ENCODE data around the gene CCL20. TPM values are rescaled to one million over a fixed set of nuclear protein-coding genes. Genes with fewer than 3 reads are reported as not detected.

CCL20 gene
- total and polyA plus RNA-seq, 2 of the 13 experiments (the other 11 are each of a cell fraction or from before 2014, with no cell fraction given) = 223 to 903 TPM

- intact Hi-C loops (cut with micrococcal nuclease; ENCODE audit: unreplicated experiment) = no loop called here
- CTCF ChIA-PET (ENCODE audit: low intra/inter-chr PET ratio, low total read pairs) = no interaction called here
- ATAC-seq = no peak
Measured at GRCh38 chr2:227805578-227805977, 8.1 kb upstream of the CCL20 start.

More at GRCh38 chr2:227805578-227805977, 8.1 kb upstream of the CCL20 start:
- POLR2A ChIA-PET = interaction anchor here (0.6 to 2.8 kb wide), 3 partner anchors 8 to 13 kb away, joined by 3 to 21 read pairs (median 5); partner anchors contain the start of gene CCL20
- Histone ChIP-seq H3K36me3 (replicated peaks in 1 of 2; ENCODE audit: control insufficient read depth in 1 of 2, insufficient read depth in 2 of 2, low read length in 2 of 2) (no peaks in the 10 kb centered on the region), H3K9ac (ENCODE audit: insufficient read depth, low read depth, low read length) (no peak overlapping the region), H3K9me3 (ENCODE audit: low read length) (no peaks in the 10 kb centered on the region), H3K27ac (ENCODE audit: extremely low read length, insufficient read depth, low read length) (no peak overlapping the region), H3K27me3 (ENCODE audit: control insufficient read depth in 1 of 2, insufficient read depth in 2 of 2, low read length in 2 of 2) (no peaks in the 10 kb centered on the region), H3K79me2 (ENCODE audit: insufficient read depth, low read length) (no peaks in the 10 kb centered on the region), H3K4me1 (ENCODE audit: insufficient read depth, low read length) (peaks cover 7% of the 10 kb centered on the region; the same call in 1 of the 2 replicates), H3K4me2 (ENCODE audit: low read depth, low read length) (no peak overlapping the region), H3K4me3 (replicated peaks in 1 of 3; ENCODE audit: insufficient read depth in 1 of 3, low read depth in 2 of 3, low read length in 3 of 3) (no peak overlapping the region), H2AFZ (ENCODE audit: low read length) (no peak overlapping the region), H4K20me1 (ENCODE audit: insufficient read depth, low read length) (no peaks in the 10 kb centered on the region)
- no TSS peak for BruUV-seq (replicated peaks)
- no peak for FAIRE-seq
- TF ChIP-seq PATZ1 (CRISPR knock-in tag; IDR thresholded peaks at IDR 0.05) = no peak
- TF ChIP-seq, protein P1, sequence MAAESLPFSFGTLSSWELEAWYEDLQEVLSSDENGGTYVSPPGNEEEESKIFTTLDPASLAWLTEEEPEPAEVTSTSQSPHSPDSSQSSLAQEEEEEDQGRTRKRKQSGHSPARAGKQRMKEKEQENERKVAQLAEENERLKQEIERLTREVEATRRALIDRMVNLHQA (CRISPR knock-in tag; IDR thresholded peaks at IDR 0.05) = no peak
- TF ChIP-seq, protein P2, sequence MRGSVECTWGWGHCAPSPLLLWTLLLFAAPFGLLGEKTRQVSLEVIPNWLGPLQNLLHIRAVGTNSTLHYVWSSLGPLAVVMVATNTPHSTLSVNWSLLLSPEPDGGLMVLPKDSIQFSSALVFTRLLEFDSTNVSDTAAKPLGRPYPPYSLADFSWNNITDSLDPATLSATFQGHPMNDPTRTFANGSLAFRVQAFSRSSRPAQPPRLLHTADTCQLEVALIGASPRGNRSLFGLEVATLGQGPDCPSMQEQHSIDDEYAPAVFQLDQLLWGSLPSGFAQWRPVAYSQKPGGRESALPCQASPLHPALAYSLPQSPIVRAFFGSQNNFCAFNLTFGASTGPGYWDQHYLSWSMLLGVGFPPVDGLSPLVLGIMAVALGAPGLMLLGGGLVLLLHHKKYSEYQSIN (CRISPR knock-in tag; IDR thresholded peaks at IDR 0.05; ENCODE audit: borderline replicate concordance) = no peak
- in situ Hi-C loops (cut with HindIII; ENCODE audit: extremely low pct_ligation_motif_present, low pct_unique_long_range_greater_than_20kb) = no loop called here
- DNase-seq (ENCODE audit: low spot score) = no peak
- 85% methylated on average over 15 of the region's 15 CpGs for WGBS (ENCODE audit: low lambda C conversion rate)
